ENCODE measurements around the gene UGT2B17. TPM values are rescaled to one million over a fixed set of nuclear protein-coding genes. Genes with fewer than 3 reads are reported as not detected.

The UGT2B17 gene
- not detected in 2 replicates for total RNA-seq

DNA sequence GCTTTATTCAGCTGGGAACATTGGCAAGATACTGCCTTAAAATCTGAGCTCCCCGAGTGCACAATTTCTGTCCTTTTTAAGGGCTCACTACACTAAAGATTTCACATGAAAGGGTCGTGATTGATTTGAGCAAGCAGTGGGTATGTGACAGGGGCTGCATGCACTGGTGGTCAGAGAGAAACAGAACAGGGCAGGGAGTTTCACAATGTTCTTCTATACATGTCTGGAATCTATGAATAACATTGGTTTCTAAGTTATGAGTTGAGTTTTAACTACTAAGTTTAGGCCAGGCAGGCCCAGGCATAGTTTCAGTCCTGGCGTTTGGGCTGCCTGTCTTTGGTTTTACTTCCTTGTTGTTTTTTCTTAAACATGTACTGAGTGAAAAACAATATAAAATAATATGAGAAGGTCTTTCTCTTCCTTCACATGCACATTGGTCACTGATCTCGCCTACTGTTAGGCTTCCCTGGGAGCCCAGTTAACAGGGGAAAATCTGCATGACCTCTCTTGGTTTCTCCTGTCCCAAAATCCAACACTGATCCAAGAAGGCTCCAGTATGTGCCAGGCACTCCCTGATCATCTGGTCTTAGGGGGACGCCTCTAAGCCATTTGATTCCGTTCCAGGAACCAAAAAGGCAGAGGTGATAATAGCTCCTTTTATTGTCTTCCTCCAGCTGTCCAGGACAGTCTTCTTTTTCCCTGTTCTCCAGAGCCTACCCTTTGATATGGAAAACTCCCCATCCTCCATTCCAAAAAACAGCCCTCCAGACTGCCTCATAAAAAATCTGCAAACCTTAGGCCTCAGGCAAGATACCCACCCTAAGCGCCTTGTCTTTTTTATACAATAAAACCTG lies at the start of gene UGT2B17:
UGT2B17 (minus strand) TSS at position 51 of the 854 bp plus-strand sequence. CDS start 7,838 bp downstream, outside the sequence.

Other genes starting within 250 kb of the UGT2B17 start
- 61.6 and 66.8 TPM in 2 replicates for gene YTHDC1, start 226.2 kb downstream of the UGT2B17 start, total RNA-seq
- not detected in 2 replicates for gene TMPRSS11E, start 128.9 kb downstream of the UGT2B17 start, total RNA-seq
- gene UGT2B15, start 94.3 kb upstream of the UGT2B17 start, total RNA-seq = not detected in 2 replicates
- not detected in 2 replicates for gene UGT2B10, start 239.7 kb upstream of the UGT2B17 start, total RNA-seq